AG09319 (cell line): ENCODE measurements around the gene PVRIG.
"Not testable (repeated sequence)": the region's sequence is repeated elsewhere in the genome, so short reads cannot be mapped to it uniquely, and the experiment has no call there.

Experiments used
- DNase-seq: peaks from one replicate; pipeline ENCODE4 v3.0.0-alpha.2; 2010; ENCODE audit warnings: low read depth; ENCODE audit errors: extremely low read depth
- TF ChIP-seq, protein P1 (sequence below): IDR thresholded peaks from 2 replicates; pipeline ENCODE4 v1.5.1; 2011; ENCODE audit warnings: low read depth, mild to moderate bottlenecking, inconsistent platforms, low read length, moderate library complexity

The PVRIG gene

GRCh38 chr7:100191775-100192174, 28.0 kb upstream of the PVRIG start:
- no peak for DNase-seq
- TF ChIP-seq, protein P1, sequence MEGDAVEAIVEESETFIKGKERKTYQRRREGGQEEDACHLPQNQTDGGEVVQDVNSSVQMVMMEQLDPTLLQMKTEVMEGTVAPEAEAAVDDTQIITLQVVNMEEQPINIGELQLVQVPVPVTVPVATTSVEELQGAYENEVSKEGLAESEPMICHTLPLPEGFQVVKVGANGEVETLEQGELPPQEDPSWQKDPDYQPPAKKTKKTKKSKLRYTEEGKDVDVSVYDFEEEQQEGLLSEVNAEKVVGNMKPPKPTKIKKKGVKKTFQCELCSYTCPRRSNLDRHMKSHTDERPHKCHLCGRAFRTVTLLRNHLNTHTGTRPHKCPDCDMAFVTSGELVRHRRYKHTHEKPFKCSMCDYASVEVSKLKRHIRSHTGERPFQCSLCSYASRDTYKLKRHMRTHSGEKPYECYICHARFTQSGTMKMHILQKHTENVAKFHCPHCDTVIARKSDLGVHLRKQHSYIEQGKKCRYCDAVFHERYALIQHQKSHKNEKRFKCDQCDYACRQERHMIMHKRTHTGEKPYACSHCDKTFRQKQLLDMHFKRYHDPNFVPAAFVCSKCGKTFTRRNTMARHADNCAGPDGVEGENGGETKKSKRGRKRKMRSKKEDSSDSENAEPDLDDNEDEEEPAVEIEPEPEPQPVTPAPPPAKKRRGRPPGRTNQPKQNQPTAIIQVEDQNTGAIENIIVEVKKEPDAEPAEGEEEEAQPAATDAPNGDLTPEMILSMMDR, result no peak

- DNase-seq, result not testable (repeated sequence)
Measured at GRCh38 chr7:100192281-100192862, 27.4 kb upstream of the PVRIG start.

- DNase-seq, result no peak
- TF ChIP-seq, protein P1, result no peak
Measured at GRCh38 chr7:100192969-100193368, 26.8 kb upstream of the PVRIG start.

GRCh38 chr7:100195222-100195621, 24.5 kb upstream of the PVRIG start:
- TF ChIP-seq, protein P1, result no peak
- DNase-seq, result no peak

DNA sequence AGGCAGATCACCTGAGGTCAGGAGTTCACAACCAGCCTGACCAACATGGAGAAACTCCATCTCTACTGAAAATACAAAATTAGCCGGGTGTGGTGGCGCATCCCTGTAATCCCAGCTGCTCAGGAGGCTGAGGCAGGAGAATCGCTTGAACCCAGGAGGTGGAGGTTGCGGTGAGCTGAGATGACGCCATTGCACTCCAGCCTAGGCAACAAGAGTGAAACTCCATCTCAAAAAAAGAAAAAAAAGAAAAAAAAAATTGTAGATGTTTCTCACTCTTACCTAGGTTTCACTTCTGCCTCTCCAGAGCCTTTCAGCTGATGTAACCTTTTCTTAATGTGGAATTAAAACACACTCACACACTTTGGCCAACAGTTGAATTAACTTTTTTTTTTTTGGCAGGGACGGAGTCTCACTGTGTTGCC, 23.8 kb upstream of the PVRIG start:
- not testable (repeated sequence) for DNase-seq

- TF ChIP-seq, protein P1, result no peak
Measured at GRCh38 chr7:100198266-100198665, 21.5 kb upstream of the PVRIG start.

GRCh38 chr7:100200693-100201092, 19.1 kb upstream of the PVRIG start:
- no peak for DNase-seq
- TF ChIP-seq, protein P1, result no peak

More at GRCh38 chr7:100198266-100198665, 21.5 kb upstream of the PVRIG start:
- DNase-seq, result no peak

DNA sequence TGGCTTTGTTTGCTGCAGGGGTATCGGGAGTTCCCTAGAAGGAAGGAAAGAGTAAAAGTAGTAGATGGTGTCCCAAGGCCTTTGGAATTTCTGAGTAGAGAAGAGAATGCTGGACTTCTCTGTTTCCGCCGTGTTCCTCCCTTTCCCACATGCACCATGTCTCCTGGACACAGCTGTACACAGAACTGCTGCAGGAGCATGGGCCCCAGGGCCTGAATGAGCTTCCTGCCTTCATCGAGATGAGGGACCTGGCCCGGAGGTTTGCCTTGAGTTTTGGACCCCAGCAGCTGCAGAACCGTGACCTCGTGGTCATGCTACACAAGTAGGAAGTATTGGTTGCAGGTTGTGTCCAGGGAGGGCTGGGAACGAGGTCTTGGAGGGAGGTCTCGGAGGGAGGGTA, 15.3 kb upstream of the PVRIG start:
- TF ChIP-seq, protein P1, result no peak
- no peak for DNase-seq
